Measurements from ENCODE around the gene FCRL1. TPM values are rescaled to one million over a fixed set of nuclear protein-coding genes. Genes with fewer than 3 reads are reported as not detected.

The FCRL1 gene
- total and polyA plus RNA-seq, 10 of the 15 experiments (the other 5 are each of a cell fraction or from before 2014, with no cell fraction given) = 0.23 to 2.4 (median 0.87) TPM; not detected in 2

DNA sequence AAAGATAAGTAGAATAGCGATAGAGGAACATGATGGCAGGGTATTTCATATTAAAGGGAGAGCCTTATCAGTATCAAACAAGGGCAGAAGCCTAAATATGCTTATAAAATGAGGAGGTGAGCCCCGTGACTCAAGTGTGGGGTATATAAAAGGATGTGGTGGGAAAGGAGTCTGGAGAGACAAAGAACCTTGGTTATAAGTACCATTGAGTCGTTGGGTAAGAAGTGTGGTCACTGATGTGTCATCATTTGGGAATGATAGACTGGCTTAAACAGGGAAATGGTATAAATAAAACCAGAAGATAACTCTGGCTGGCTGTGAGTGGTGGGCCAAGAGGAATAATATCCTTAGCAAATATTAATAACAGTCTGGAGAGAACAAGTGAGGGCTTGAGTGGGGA, 32.6 kb upstream of the FCRL1 start:
- no peak overlapping the region for H3K27ac ChIP-seq (ENCODE audit: control insufficient read depth, insufficient read depth)
- H3K9me3 ChIP-seq (replicated peaks; ENCODE audit: control insufficient read depth, insufficient read depth, low read length) = no peaks in the 10 kb centered on the region
- no peaks in the 10 kb centered on the region for H4K20me1 ChIP-seq (ENCODE audit: control insufficient read depth, insufficient read depth)
- H2AFZ ChIP-seq (ENCODE audit: control insufficient read depth, low read depth, low read length) = no peak overlapping the region
- WGBS (ENCODE audit: insufficient coverage, insufficient replicate concordance, low lambda C conversion rate, missing lambda C conversion rate) = 26% methylated on average over 3 of the region's 3 CpGs
- ChIA-PET RAD21 (ENCODE audit: unreplicated experiment) (no interaction called here), POLR2A (no interaction called here), CTCF (no interaction called here), SMC1A (ENCODE audit: uncharacterized antibody, unreplicated experiment) (interaction anchor here (1.6 kb wide), 1 partner anchor 12 kb away, joined by 3 read pairs; no protein-coding TSS in a partner anchor)
- no peak for FAIRE-seq
- no peaks in the 10 kb centered on the region; a peak in 2 of 4 replicates for H3K27me3 ChIP-seq (replicated peaks in 1 of 2; ENCODE audit: control insufficient read depth in 2 of 2, insufficient read depth in 2 of 2, low read length in 1 of 2)
- H3K4me1 ChIP-seq (ENCODE audit: control insufficient read depth, insufficient read depth, low read length) = peaks cover 18% of the 10 kb centered on the region
- no TSS peak for BruUV-seq (replicated peaks)
- intact Hi-C loops (cut with micrococcal nuclease; ENCODE audit: unreplicated experiment) (no loop called here), in situ Hi-C loops (cut with MboI) (no loop called here)
- no peaks in the 10 kb centered on the region for H3K79me2 ChIP-seq (ENCODE audit: control insufficient read depth, insufficient read depth, low read length)
- H3K36me3 ChIP-seq (ENCODE audit: control insufficient read depth in 2 of 2, insufficient read depth in 2 of 2, low read length in 1 of 2) = no peaks in the 10 kb centered on the region
- no peak overlapping the region for H3K4me3 ChIP-seq
- no peak overlapping the region for H3K9ac ChIP-seq (ENCODE audit: control insufficient read depth, insufficient read depth, low read length)
- no peak overlapping the region for H3K4me2 ChIP-seq (ENCODE audit: control insufficient read depth, insufficient read depth)
- DNase-seq (ENCODE audit: low read depth, low spot score) = no peak
- ATAC-seq = no peak
- TF ChIP-seq EP300 (IDR thresholded peaks at IDR 0.05; ENCODE audit: borderline replicate concordance in 1 of 2, control insufficient read depth in 1 of 2, low read depth in 2 of 2, low read length in 2 of 2) (no peak), ASH2L (IDR thresholded peaks at IDR 0.05; ENCODE audit: borderline replicate concordance, low read depth) (no peak), NFIC (IDR thresholded peaks at IDR 0.05; ENCODE audit: low read depth, low read length) (no peak)

DNA sequence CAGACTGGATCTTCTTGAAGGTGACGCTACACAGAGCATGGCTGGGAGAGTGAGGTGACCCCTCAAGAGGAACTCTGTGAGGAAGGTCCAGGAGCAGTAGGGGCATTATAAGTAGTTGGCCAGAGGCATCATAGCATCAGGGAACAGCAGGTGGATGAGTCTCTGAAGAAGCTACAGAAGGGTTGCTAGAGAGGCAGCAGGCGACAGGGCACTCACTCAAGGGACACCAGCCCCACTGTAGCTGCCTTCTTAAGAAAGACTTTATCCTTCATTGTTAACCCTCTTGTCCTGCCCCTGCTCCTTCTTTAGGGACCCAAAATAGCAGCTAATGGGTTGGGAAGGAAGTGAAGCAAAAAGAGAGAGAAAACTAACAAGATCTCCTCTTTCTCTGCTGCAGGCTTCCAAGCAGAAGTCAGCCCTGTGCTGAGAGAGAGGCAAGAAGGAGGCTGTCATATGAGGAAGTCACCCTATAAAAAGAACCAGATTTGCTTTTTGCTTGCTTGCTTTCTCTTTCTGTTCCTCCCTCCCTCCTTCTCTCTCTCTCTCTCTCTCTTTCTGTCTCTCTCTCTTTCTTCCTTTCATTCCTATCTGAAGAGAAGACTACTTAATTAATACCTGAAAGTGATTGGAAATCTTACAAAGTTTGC, 29.4 kb upstream of the FCRL1 start:
- H3K27ac ChIP-seq (ENCODE audit: control insufficient read depth, insufficient read depth) = peak overlapping the region; percentile 27; the same call in 1 of the 2 replicates
- H3K9ac ChIP-seq (ENCODE audit: control insufficient read depth, insufficient read depth, low read length) = no peak overlapping the region
- H3K4me3 ChIP-seq = no peak overlapping the region
- in situ Hi-C loops (cut with MboI) (no loop called here), intact Hi-C loops (cut with micrococcal nuclease; ENCODE audit: unreplicated experiment) (no loop called here)
- no TSS peak for BruUV-seq (replicated peaks)
- 54% methylated on average over 2 of the region's 2 CpGs for WGBS (ENCODE audit: insufficient coverage, insufficient replicate concordance, low lambda C conversion rate, missing lambda C conversion rate)
- ChIA-PET RAD21 (ENCODE audit: unreplicated experiment) (no interaction called here), SMC1A (ENCODE audit: uncharacterized antibody, unreplicated experiment) (no interaction called here), POLR2A (no interaction called here), CTCF (interaction anchor here (1.0 kb wide), 1 partner anchor 269 kb away, joined by 3 read pairs; no protein-coding TSS in a partner anchor)
- FAIRE-seq (peak; percentile 57), ATAC-seq (peak; percentile 67), DNase-seq (ENCODE audit: low read depth, low spot score) (no peak)
- H3K4me1 ChIP-seq (ENCODE audit: control insufficient read depth, insufficient read depth, low read length) = peaks cover 11% of the 10 kb centered on the region
- no peaks in the 10 kb centered on the region; a peak in 2 of 4 replicates for H3K27me3 ChIP-seq (replicated peaks in 1 of 2; ENCODE audit: control insufficient read depth in 2 of 2, insufficient read depth in 2 of 2, low read length in 1 of 2)
- peak overlapping the region; percentile 76 for H2AFZ ChIP-seq (ENCODE audit: control insufficient read depth, low read depth, low read length)
- peak overlapping the region; percentile 40 for H3K4me2 ChIP-seq (ENCODE audit: control insufficient read depth, insufficient read depth)
- no peak for TF ChIP-seq ESRRA (IDR thresholded peaks at IDR 0.05; ENCODE audit: low read length)
- peak; percentile 74 for TF ChIP-seq SPI1 (IDR thresholded peaks at IDR 0.05; ENCODE audit: borderline replicate concordance, insufficient read depth, low read depth, low read length)
- peak; percentile 39 for TF ChIP-seq ZZZ3 (IDR thresholded peaks at IDR 0.05; ENCODE audit: control insufficient read depth, insufficient read length, low read depth)
- 0 out of 2 replicates have a peak, but pooled peaks have one; percentile 17 for TF ChIP-seq RUNX3 (IDR thresholded peaks at IDR 0.05; ENCODE audit: low read length)
- TF ChIP-seq FOXK2 (IDR thresholded peaks at IDR 0.05) = no peak
- no peak for TF ChIP-seq PAX5 (IDR thresholded peaks at IDR 0.05; ENCODE audit: borderline replicate concordance, low read depth, low read length)
- TF ChIP-seq SMAD1 (IDR thresholded peaks at IDR 0.05; ENCODE audit: low read depth, partially characterized antibody) = no peak
- peak in 1 of 2 experiments; percentile 22; a peak in 1 of 4 replicates for TF ChIP-seq ETV6 (conservative IDR thresholded peaks at IDR 0.05 in 1 of 2, IDR thresholded peaks at IDR 0.05 in 1 of 2; ENCODE audit: borderline replicate concordance in 1 of 2, low read depth in 1 of 2)
- TF ChIP-seq NFIC (IDR thresholded peaks at IDR 0.05; ENCODE audit: low read depth, low read length) = 0 out of 2 replicates have a peak, but pooled peaks have one; percentile 28
- H3K79me2 ChIP-seq (ENCODE audit: control insufficient read depth, insufficient read depth, low read length) = no peaks in the 10 kb centered on the region
- no peaks in the 10 kb centered on the region for H3K9me3 ChIP-seq (replicated peaks; ENCODE audit: control insufficient read depth, insufficient read depth, low read length)
- no peaks in the 10 kb centered on the region for H3K36me3 ChIP-seq (ENCODE audit: control insufficient read depth in 2 of 2, insufficient read depth in 2 of 2, low read length in 1 of 2)
- no peaks in the 10 kb centered on the region for H4K20me1 ChIP-seq (ENCODE audit: control insufficient read depth, insufficient read depth)
